HG03520 (cell line): ENCODE data around the gene TNIP1.

Experiments used
- ATAC-seq: cut with Tn5 transposase; IDR thresholded peaks from one replicate; pipeline ENCODE4 v1.9.1; 2021; ENCODE audit warnings: mild to moderate bottlenecking, moderate library complexity; ENCODE audit not compliant: unreplicated experiment

TNIP1 gene

DNA sequence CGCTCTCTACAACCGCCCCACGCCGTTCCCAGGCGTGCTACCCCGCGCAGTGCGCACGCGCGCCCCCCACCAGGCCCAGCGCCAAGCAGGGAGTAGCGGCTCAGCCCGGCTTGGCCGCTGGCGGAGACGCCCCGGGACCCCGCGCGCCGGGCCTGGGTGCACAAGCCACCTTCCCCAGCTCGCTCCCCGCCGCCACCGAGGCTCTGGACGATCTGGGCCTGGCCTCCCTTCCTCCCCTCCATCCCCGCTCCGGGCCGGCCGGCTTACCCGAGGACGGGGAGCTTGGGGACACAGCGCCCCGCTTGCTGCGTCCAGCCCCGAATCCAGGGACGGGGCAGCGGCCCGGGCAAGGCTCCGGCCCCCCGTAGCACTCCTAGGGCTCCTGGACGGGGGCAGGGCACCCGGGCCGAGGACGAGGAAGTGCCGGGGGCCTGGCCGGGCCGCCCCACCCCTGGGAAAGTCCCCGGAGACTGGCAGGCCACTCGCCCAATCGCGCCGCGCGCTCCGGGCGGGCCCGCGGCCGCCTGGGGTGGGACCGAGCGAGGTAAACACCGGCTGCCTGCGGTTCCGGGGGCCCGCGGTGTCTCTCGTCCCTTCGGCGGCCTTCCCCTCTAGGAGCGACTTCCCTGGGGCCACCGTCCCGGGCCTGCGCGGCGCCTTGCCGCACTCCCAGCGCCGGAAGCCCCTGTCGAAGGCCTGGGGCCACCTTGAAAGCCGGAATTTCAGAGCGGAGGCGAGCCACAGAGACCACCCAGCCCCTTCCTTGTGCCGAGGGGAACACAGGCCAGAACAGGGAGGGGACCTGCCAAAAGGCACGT lies at the start of gene TNIP1:
Gene TNIP1, minus strand, starts transcription at position 422 of the 818 bp plus-strand sequence. CDS start 15,939 bp downstream, outside the sequence.
- peak; percentile 70 for ATAC-seq

- ATAC-seq = no peak
These were observed 49.5 kb upstream of the TNIP1 start for GRCh38 chr5:151130235-151130921.

DNA sequence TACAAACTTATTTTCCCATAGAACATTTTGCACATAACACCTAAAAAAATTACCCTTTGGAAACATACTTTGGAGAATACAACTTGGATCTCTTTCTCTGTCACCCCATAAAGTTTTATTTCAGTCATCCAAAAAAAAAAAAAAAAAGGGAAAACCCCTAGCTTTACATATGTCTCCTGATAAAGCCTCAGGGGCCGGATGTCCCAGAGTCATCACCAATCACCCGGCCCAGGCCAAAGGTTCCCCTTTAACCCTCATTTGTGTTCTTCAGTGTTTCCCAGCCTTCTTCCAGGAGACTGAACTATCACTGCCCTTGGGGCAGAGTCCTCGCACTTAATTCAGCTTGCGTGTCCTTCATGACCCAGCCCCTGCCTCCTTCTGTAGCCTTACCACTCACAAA lies 48.0 kb upstream of the TNIP1 start:
- ATAC-seq = no peak

GRCh38 chr5:151127926-151128325 lies 47.1 kb upstream of the TNIP1 start:
- ATAC-seq = no peak

DNA sequence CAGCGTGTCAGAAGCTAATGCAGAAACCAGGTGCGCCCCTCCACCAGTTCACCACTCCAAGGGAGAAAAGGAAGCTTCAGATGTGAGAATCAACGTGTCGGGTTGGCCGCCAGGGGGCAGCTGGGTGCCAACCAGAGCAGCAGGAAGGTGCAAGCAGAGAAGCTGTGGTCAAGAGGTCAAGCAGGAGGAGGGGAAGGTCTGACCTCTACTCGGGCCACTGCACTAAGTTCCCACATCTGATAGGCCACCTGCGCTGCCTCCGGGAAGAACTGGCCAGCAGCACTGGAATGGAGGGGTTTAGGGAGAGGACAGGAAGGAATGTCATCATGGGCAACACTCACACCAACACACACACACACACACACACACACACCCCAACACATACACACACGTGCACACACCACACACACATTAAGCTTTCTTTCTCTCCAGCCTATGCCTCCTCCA lies 45.4 kb upstream of the TNIP1 start:
- no peak for ATAC-seq

DNA sequence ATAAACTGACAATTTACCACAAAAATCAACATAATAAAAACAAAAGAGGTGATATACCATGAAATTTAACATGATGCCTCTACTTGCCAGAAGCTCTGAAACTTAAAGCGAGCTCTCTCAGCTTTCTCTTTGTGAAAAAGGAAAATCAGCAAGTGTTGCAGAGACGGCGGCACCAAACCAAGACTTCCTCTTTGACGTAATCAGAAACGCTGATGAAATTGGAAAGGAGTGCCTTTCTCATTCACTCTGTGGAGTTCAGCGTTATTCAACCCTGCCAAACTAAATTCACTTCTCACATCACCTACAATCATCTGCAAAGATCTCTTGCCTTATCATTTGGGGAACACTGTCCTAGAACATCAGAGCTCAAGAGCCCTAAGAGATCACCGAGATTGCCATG lies 44.6 kb upstream of the TNIP1 start:
- ATAC-seq = no peak

GRCh38 chr5:151123897-151124751 lies 43.3 kb upstream of the TNIP1 start:
- peak; percentile 78 for ATAC-seq

- ATAC-seq = no peak
These were observed 42.0 kb upstream of the TNIP1 start for GRCh38 chr5:151122828-151123227.

- ATAC-seq = no peak
These were observed 40.8 kb upstream of the TNIP1 start for GRCh38 chr5:151121665-151122064.

- no peak for ATAC-seq
These were observed 40.3 kb upstream of the TNIP1 start for GRCh38 chr5:151121095-151121494.

DNA sequence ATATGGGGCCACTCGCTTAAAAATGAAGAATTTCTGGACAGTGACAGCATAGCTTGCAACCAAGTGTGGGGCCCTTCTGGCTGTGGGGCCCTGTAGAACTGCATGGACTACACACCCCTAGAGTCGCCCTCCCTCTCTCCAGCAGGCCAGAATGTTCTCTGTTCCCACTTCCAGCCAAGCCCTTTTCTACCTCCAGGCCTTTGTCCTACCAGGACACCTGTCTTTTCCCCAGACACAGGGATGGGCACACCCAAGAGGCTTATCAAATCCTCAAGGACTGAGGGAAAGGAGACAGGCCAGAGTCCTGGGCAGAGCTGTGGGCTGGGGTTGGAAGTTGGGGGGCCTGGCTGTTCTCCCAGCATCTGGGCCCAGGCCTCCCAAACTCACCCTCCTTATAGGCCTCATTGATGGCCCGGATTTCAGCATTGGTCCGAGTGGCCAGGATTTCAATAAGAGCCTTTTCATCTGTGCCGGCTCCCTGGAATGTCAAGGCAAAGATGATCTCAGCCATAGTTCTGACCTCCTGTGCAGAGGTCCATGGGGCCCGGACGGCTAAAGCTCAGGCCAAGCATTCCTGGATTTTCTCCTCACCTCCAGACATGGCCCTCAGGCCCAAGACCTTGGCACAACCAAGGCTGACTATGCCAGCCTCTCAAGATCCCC lies 38.2 kb upstream of the TNIP1 start:
- no peak for ATAC-seq

DNA sequence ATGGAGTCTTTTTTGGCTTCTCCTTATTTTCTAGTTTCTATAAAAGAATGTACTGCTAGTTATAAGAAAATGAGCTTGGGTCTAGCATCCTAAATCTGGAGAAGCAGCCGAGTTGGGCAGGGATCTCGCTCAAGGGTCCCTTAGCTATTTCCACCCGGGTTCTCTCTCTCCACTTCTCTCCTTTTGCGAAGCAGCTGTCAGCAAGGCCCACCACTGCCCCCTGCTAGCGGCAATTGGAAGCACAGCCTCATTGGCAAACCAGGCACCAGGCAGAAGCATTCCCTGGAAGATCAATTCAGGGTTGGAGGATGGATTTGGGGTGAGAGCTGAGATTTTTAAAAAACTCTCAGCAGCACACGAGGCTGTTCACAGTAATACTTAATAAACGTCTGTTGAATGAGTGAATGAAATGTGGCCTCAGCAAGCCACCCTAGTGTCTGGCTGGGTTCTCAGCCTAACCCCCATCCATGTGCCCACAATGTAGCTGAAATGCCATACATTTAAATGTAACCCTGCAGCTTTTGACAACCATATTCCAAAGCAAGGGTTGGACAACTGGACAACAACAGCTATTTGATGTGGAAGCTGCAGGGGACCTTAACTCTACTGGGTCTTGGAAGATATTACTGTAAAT lies 34.6 kb upstream of the TNIP1 start:
- ATAC-seq = peak; percentile 44

DNA sequence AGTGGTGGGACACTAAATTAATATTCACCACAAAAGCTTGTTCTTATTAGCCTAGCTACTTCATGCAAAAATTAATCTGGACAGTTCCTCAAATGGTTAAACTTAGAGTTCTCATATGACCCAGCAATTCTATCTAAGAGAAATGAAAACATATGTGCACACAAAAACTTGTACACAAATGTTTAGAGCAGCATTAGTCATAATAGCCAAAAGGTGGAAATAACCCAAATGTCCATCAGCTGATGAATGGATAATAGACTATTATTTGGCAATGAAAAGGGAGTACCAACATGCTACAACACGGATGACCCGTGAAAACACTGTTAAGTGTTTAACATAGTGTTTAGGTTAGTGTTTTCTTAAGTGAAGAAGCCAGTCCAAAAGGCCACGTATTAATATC lies 32.8 kb upstream of the TNIP1 start:
- no peak for ATAC-seq

DNA sequence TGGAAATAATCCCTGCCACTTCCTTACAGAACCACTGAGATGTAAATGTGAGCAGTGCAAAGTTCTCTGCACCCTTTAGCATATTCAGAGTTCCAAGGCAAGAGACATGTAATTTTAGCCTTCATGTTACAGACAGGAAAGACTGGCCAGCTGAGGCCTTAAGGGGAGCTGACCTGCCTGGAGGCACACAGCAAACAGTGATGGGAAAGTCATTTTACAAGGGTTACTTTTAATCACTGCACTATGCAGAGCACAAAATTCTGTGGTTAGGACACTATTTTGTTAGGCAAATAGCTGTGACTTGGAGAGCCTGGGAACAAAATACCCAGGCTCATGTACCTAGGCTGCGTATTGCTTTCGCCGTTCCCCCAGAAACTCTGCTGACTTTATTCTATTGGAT lies 30.2 kb upstream of the TNIP1 start:
- ATAC-seq = no peak

- no peak for ATAC-seq
These were observed 29.4 kb upstream of the TNIP1 start for GRCh38 chr5:151110122-151110681.

- ATAC-seq = no peak
These were observed 27.7 kb upstream of the TNIP1 start for GRCh38 chr5:151108566-151108965.

GRCh38 chr5:151107738-151108520 lies 27.1 kb upstream of the TNIP1 start:
- ATAC-seq = no peak

DNA sequence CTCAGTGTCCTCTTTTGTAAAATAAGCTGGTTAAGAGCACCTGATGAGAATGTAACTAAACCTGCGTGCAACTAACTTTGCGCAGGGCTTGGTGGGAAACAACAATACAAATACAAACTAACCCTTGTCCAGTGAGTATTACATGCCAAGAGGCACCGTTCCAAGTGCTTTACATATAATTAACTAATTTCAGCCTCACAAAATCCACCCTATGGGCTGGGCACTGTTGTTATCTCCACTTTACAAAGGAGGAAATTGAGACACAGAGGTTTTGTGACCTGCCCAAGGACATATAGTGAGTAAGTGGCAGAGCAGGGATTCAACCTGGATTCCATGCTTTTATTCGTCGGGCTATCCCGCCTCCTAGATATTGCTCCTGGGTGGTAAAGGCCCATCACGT lies 26.2 kb upstream of the TNIP1 start:
- ATAC-seq = no peak

GRCh38 chr5:151106509-151106908 lies 25.7 kb upstream of the TNIP1 start:
- no peak for ATAC-seq
